Astrocyte of the cerebellum (primary cell): ENCODE data around the gene TUBB2B.
A peak's percentile ranks its signal among the peaks of the same experiment; 100 is the strongest.

Experiments
- DNase-seq: peaks from one replicate; pipeline ENCODE4 v3.0.0-alpha.2; 2011; ENCODE audit warnings: low read depth
- H3K4me3 ChIP-seq: 2 replicates; pipeline ENCODE4 v1.5.1; 2011; ENCODE audit warnings: mild to moderate bottlenecking, low read depth, low read length, moderate library complexity
- CTCF ChIP-seq: IDR thresholded peaks from 2 replicates; pipeline ENCODE4 v1.5.1; 2012; ENCODE audit warnings: low read length, low read depth, moderate library complexity, mild to moderate bottlenecking; ENCODE audit errors: missing control alignments
- in situ Hi-C: cut with HindIII; loops from 2 replicates; pipeline ENCODE4 v1.10.0; 2017; ENCODE audit warnings: low sequenced_read_pairs

Gene TUBB2B

GRCh38 chr6:3213334-3213695, 14.1 kb downstream of the TUBB2B start:
- no peak for TF ChIP-seq CTCF
- in situ Hi-C loops = no loop called here
- H3K4me3 ChIP-seq = no peak overlapping the region
- DNase-seq = no peak

GRCh38 chr6:3212261-3212660, 15.2 kb downstream of the TUBB2B start:
- no peak overlapping the region for H3K4me3 ChIP-seq
- no peak for DNase-seq
- no peak for TF ChIP-seq CTCF
- in situ Hi-C loops = no loop called here

DNA sequence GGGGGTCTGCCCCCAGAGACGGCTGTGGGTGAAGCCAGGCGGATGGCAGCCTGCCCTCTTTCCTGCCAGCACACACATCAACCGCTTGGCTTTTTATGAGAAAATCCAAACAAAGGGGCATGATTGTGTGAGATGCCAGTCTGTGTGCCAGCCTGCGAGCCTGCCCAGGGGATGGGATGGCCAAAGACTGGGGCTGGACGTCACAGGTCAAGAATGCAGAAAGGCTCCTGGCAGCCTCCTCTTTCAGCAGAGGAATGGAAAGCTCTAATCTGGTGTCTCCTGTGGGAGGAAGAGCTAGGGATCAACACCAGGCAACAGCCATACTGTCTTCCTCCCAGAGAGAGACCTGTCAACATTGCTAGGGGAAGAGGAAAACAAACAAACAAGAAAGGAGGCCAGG, 15.8 kb downstream of the TUBB2B start:
- in situ Hi-C loops = no loop called here
- no peak for TF ChIP-seq CTCF
- no peak for DNase-seq
- no peak overlapping the region for H3K4me3 ChIP-seq

DNA sequence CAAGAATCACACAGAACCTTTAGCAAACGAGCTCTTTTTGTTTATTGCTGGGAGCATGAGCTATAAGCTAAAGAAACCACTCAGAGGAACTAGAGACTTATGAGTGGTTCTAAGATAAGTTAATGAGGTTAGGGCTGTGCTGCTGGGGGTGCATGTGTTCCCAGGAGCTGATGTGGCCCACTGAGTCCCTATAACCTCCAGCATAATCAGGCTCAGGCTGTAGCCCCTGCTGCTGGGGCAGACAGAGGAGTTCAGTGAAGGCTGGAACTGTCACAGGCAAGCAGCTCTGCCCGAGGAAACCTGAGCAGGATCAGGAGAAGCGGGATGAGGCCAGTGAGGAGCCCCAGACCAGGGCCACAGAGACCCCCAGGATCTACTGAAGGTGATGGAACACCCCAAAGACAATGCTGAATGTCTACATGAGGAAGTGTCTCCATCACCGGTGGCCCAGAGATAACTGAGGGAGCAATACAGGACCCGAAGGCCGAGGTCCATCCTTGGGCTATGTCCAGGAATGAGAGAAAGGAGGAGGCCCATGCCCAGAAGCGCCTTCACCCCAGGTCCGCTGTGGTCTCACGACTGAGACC, 17.3 kb downstream of the TUBB2B start:
- no peak overlapping the region for H3K4me3 ChIP-seq
- in situ Hi-C loops = no loop called here
- DNase-seq = no peak
- no peak for TF ChIP-seq CTCF

DNA sequence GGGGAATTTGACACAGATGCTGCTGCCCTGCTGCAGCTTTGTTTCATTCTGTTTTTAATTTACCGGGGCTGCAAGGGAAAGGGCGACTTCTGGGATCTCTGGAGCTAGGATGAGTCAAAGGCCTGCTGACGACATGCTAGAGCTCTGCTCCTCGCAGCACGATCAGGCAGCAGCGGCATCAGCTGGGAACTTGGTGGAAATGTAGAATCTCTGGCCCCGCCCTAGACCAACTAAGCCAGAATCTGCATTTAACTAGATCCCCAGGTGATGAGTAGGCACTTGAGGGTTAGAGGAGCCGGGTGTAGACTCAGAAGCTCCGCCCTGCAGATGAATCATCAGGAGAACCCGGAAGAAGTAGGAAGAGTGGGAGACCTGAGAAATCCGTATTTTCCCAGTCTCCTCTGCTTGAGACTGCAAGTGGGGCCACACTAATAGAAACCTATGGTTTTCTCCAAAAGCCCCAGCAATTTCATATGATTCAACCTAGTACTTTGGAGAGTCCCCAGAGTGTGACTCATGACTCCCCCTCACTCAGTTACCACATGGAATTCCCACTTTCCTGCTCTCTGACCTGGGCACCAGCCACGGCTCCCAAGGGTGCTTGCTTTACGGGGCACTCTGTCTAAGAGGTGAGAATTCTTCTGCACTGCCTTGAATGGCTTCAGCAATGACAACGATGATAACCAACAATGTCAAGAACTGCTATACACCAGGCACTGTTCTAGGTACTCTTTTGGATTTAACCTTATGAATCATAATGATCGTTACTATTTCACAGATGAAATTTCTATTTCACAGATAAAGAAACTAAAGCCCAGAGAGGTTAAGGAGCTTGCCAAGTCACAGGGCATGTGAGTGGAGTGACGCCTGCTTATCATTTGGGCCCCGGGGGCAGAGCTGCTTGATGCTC, 18.1 kb downstream of the TUBB2B start:
- TF ChIP-seq CTCF = peak; percentile 14

DNA sequence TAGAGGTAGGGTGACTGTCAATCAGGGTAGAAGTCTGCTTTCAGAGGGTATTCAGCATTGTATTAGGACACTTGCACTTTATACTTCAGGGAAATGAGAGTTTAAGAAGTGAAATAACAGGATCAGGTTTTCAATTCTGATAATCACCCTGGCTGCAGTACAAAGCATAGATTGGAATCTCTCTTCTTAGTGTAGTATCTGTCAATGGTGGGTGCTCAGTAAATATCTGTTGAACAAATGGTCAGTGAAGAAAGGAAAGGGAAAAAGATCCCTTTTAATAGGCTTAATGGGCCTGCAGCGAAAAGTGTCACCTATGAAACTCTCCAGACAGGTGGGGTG, 18.7 kb downstream of the TUBB2B start:
- in situ Hi-C loops = no loop called here
- DNase-seq = no peak
- no peak for TF ChIP-seq CTCF
- no peak overlapping the region for H3K4me3 ChIP-seq

More for the DNA sequence above, 18.1 kb downstream of the TUBB2B start:
- peak; percentile 64 for DNase-seq
- no peak overlapping the region for H3K4me3 ChIP-seq
- in situ Hi-C loops = no loop called here
